ENCODE measurements around the gene ARRDC5.

GRCh38 chr19:4852484-4852883 lies 50.2 kb downstream of the ARRDC5 start:
- no peak for TF ChIP-seq EZH2phosphoT487 (IDR thresholded peaks at IDR 0.05; ENCODE audit: low read depth, severe bottlenecking, unreplicated experiment)
- no peak for TF ChIP-seq EZH2 (IDR thresholded peaks at IDR 0.05; ENCODE audit: borderline replicate concordance)
- TF ChIP-seq CTCF (IDR thresholded peaks at IDR 0.05; ENCODE audit: poor library complexity) = no peak

Data from hepatocyte (in vitro differentiated cells).